Neural progenitor cell (in vitro differentiated cells): ENCODE results near the gene HOXB4. TPM values are rescaled to one million over a fixed set of nuclear protein-coding genes. Genes with fewer than 3 reads are reported as not detected.
"Not testable (repeated sequence)": the region's sequence is repeated elsewhere in the genome, so short reads cannot be mapped to it uniquely, and the experiment has no call there.

Source experiments
- DNase-seq: peaks from one replicate; pipeline ENCODE4 v3.0.0-alpha.2; 2016; ENCODE audit warnings: low spot score
- H2AFZ ChIP-seq: fragments of 200-600 bp; sonication (generic); replicated peaks from 2 replicates; pipeline ENCODE4 v1.6.1; 2016; ENCODE audit warnings: antibody characterized with exemption
- H3F3A ChIP-seq: fragments of 200-600 bp; sonication (generic); 2 replicates; pipeline ENCODE4 v1.6.1; 2016; ENCODE audit warnings: antibody characterized with exemption, low read depth
- H3K27ac ChIP-seq: fragments of 200-600 bp; sonication (generic); 2 replicates; pipeline ENCODE4 v1.5.1; 2016; ENCODE audit warnings: mild to moderate bottlenecking
- H3K27me3 ChIP-seq: fragments of 200-600 bp; sonication (generic); 2 replicates; pipeline ENCODE4 v1.6.1; 2016; ENCODE audit warnings: mild to moderate bottlenecking, moderate library complexity
- H3K36me3 ChIP-seq: fragments of 200-600 bp; sonication (generic); 2 replicates; pipeline ENCODE4 v1.5.1; 2016
- H3K4me1 ChIP-seq: fragments of 200-600 bp; sonication (generic); 2 replicates; pipeline ENCODE4 v1.6.1; 2016; ENCODE audit warnings: mixed run types
- H3K4me2 ChIP-seq: fragments of 200-600 bp; sonication (generic); 2 replicates; pipeline ENCODE4 v1.6.1; 2016
- H3K4me3 ChIP-seq: fragments of 200-600 bp; sonication (generic); 2 replicates; pipeline ENCODE4 v1.5.1; 2016
- H3K79me2 ChIP-seq: fragments of 200-600 bp; sonication (generic); 2 replicates; pipeline ENCODE4 v1.6.1; 2016; ENCODE audit warnings: low read depth
- H3K9ac ChIP-seq: fragments of 200-600 bp; sonication (generic); 2 replicates; pipeline ENCODE4 v1.6.1; 2016
- H3K9me3 ChIP-seq: fragments of 200-600 bp; sonication (generic); 2 replicates; pipeline ENCODE4 v1.5.1; 2016; ENCODE audit warnings: low read depth
- H4K20me1 ChIP-seq: fragments of 200-600 bp; sonication (generic); 2 replicates; pipeline ENCODE4 v1.6.1; 2016; ENCODE audit warnings: low read depth
- H3K27ac Mint-ChIP-seq: 3 replicates; pipeline ENCODE4 v1.8.0; 2021; ENCODE audit warnings: mixed read lengths
- H3K27me3 Mint-ChIP-seq: 2 replicates; pipeline ENCODE4 v1.8.0; 2022; ENCODE audit warnings: low read depth, mild to moderate bottlenecking, inconsistent platforms, moderate library complexity, mixed read lengths; ENCODE audit not compliant: insufficient read depth
- H3K36me3 Mint-ChIP-seq: 3 replicates; pipeline ENCODE4 v1.8.0; 2021; ENCODE audit warnings: mixed read lengths
- H3K4me1 Mint-ChIP-seq: 3 replicates; pipeline ENCODE4 v1.8.0; 2021; ENCODE audit warnings: mixed read lengths
- H3K4me3 Mint-ChIP-seq: 3 replicates; pipeline ENCODE4 v1.8.0; 2021; ENCODE audit warnings: mild to moderate bottlenecking, moderate library complexity, mixed read lengths
- H3K9me3 Mint-ChIP-seq: 3 replicates; pipeline ENCODE4 v1.8.0; 2020; ENCODE audit warnings: mixed read lengths
- EZH2 ChIP-seq: fragments of 200-600 bp; sonication (generic); IDR thresholded peaks from 2 replicates; pipeline ENCODE4 v1.6.1; 2017; ENCODE audit warnings: antibody characterized with exemption, mild to moderate bottlenecking, moderate library complexity
- EZH2phosphoT487 ChIP-seq: fragments of 200-600 bp; sonication (generic); IDR thresholded peaks from 2 replicates; pipeline ENCODE4 v1.6.1; 2017; ENCODE audit warnings: antibody characterized with exemption
- total RNA-seq: library from RNA; depleted of rRNA; stranded (reverse); fragments of >200 nt; gene quantifications from 2 replicates; pipeline ENCODE4 v1.2.3, GENCODE V29; 2015; ENCODE audit warnings: low replicate concordance
- TF ChIP-seq, protein P1 (sequence below): fragments of 200-600 bp; sonication (generic); IDR thresholded peaks from 2 replicates; pipeline ENCODE4 v1.5.1; 2017; ENCODE audit warnings: antibody characterized with exemption, mild to moderate bottlenecking

Gene HOXB4
- total RNA-seq, 1 donor from 2014 or later, result not detected

GRCh38 chr17:48539177-48539576 is 39.0 kb downstream of the HOXB4 start:
- Histone ChIP-seq H3F3A (peaks cover 4% of the 10 kb centered on the region), H3K4me2 (no peak overlapping the region), H3K36me3 (no peaks in the 10 kb centered on the region), H3K9ac (no peak overlapping the region), H3K4me1 (no peaks in the 10 kb centered on the region), H3K27me3 (peaks cover 100% of the 10 kb centered on the region), H3K9me3 (no peaks in the 10 kb centered on the region), H3K4me3 (no peak overlapping the region), H2AFZ (no peak overlapping the region), H4K20me1 (peaks cover 38% of the 10 kb centered on the region), H3K79me2 (no peaks in the 10 kb centered on the region), H3K27ac (no peak overlapping the region)
- Mint-ChIP-seq H3K27ac (no peak overlapping the region), H3K36me3 (no peaks in the 10 kb centered on the region), H3K4me3 (no peak overlapping the region), H3K9me3 (peaks cover 5% of the 10 kb centered on the region), H3K4me1 (peaks cover 6% of the 10 kb centered on the region), H3K27me3 (peaks cover 76% of the 10 kb centered on the region)
- no peak for TF ChIP-seq EZH2phosphoT487
- TF ChIP-seq, protein P1, sequence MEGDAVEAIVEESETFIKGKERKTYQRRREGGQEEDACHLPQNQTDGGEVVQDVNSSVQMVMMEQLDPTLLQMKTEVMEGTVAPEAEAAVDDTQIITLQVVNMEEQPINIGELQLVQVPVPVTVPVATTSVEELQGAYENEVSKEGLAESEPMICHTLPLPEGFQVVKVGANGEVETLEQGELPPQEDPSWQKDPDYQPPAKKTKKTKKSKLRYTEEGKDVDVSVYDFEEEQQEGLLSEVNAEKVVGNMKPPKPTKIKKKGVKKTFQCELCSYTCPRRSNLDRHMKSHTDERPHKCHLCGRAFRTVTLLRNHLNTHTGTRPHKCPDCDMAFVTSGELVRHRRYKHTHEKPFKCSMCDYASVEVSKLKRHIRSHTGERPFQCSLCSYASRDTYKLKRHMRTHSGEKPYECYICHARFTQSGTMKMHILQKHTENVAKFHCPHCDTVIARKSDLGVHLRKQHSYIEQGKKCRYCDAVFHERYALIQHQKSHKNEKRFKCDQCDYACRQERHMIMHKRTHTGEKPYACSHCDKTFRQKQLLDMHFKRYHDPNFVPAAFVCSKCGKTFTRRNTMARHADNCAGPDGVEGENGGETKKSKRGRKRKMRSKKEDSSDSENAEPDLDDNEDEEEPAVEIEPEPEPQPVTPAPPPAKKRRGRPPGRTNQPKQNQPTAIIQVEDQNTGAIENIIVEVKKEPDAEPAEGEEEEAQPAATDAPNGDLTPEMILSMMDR, result no peak
- TF ChIP-seq EZH2, result no peak
- DNase-seq, result no peak

DNA sequence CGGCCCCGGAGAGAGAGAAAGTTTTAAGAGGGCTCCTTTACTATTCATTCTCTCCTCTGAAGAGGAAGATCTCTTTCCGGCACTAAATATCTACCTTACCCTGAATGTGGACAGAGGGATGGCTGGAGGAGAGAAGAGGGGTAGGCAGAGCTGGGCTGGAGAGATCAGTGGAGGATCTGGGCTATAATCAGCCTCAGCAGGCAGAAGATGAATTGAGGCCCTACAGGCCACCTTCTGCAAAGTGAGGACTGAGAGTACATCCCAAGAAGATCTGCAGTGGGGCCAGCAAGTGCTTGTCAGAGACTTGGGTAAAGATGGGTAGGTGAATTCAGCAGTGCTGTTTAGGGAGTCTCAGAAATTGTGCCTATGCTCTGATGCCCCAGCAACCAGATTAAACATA is 40.8 kb downstream of the HOXB4 start:
- peaks cover 20% of the 10 kb centered on the region for H4K20me1 ChIP-seq
- no peaks in the 10 kb centered on the region for H3K79me2 ChIP-seq
- Mint-ChIP-seq H3K27me3 (peaks cover 75% of the 10 kb centered on the region), H3K4me1 (no peaks in the 10 kb centered on the region), H3K27ac (no peak overlapping the region), H3K4me3 (no peak overlapping the region), H3K36me3 (no peaks in the 10 kb centered on the region), H3K9me3 (peaks cover 3% of the 10 kb centered on the region)
- H3K9ac ChIP-seq, result no peak overlapping the region
- H2AFZ ChIP-seq, result no peak overlapping the region
- DNase-seq, result no peak
- H3K36me3 ChIP-seq, result no peaks in the 10 kb centered on the region
- H3K4me2 ChIP-seq, result no peak overlapping the region
- H3K4me3 ChIP-seq, result no peak overlapping the region
- H3K27ac ChIP-seq, result no peak overlapping the region
- no peaks in the 10 kb centered on the region for H3K9me3 ChIP-seq
- no peaks in the 10 kb centered on the region for H3F3A ChIP-seq
- TF ChIP-seq EZH2phosphoT487 (no peak), EZH2 (no peak)
- TF ChIP-seq, protein P1, result no peak
- no peaks in the 10 kb centered on the region for H3K4me1 ChIP-seq
- H3K27me3 ChIP-seq, result peaks cover 100% of the 10 kb centered on the region

- not testable (repeated sequence) for H3K4me3 Mint-ChIP-seq, H3K4me1 ChIP-seq, H3F3A ChIP-seq, H3K36me3 ChIP-seq, H3K79me2 ChIP-seq, H3K9ac ChIP-seq, H3K4me1 Mint-ChIP-seq, H3K4me2 ChIP-seq, H2AFZ ChIP-seq, H3K27ac Mint-ChIP-seq, H3K4me3 ChIP-seq, H3K27ac ChIP-seq, H3K9me3 ChIP-seq, H3K36me3 Mint-ChIP-seq, H3K9me3 Mint-ChIP-seq, DNase-seq
- Histone ChIP-seq H4K20me1 (peaks cover 20% of the 10 kb centered on the region), H3K27me3 (peaks cover 100% of the 10 kb centered on the region)
- H3K27me3 Mint-ChIP-seq, result peaks cover 76% of the 10 kb centered on the region
Observed at GRCh38 chr17:48535793-48536559, 42.2 kb downstream of the HOXB4 start.

DNA sequence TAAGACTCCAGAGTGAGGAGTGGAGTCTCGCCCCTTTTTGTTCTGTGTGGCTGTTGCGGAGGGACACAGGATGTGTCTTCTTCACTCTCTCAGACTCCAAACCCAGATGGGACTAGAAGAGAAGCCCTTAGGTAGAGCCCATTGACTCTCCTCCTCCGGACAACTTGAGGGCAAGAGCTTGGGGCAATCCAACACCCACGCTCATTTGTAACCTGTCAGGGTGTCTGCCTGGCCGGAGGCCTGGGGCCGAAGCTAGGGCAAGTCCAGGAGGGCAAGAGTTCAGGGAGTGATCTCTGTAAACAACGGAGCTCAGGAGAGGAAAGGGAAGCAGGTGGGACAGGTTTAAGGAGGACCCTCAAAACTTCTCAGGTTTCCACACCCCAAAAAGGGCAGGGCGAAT is 45.9 kb downstream of the HOXB4 start:
- Histone ChIP-seq H3K27me3 (peaks cover 100% of the 10 kb centered on the region), H3K4me2 (no peak overlapping the region), H4K20me1 (peaks cover 44% of the 10 kb centered on the region), H3K9ac (no peak overlapping the region), H3K9me3 (no peaks in the 10 kb centered on the region), H3K36me3 (no peaks in the 10 kb centered on the region), H2AFZ (no peak overlapping the region), H3K79me2 (no peaks in the 10 kb centered on the region), H3K27ac (no peak overlapping the region), H3K4me1 (no peaks in the 10 kb centered on the region), H3K4me3 (no peak overlapping the region), H3F3A (peaks cover 5% of the 10 kb centered on the region)
- Mint-ChIP-seq H3K4me1 (peaks cover 2% of the 10 kb centered on the region), H3K9me3 (peaks cover 7% of the 10 kb centered on the region), H3K27ac (no peak overlapping the region), H3K36me3 (no peaks in the 10 kb centered on the region), H3K27me3 (peaks cover 86% of the 10 kb centered on the region), H3K4me3 (no peak overlapping the region)
- TF ChIP-seq, protein P1, result no peak
- TF ChIP-seq EZH2 (no peak), EZH2phosphoT487 (no peak)
- no peak for DNase-seq
